Duodenal mucosa (tissue), 2 donors: Measurements from ENCODE around the gene BLTP1.
"Not testable (repeated sequence)": the region's sequence is repeated elsewhere in the genome, so short reads cannot be mapped to it uniquely, and the experiment has no call there.

ENCODE experiments used
- H3K27ac ChIP-seq: one replicate; pipeline ENCODE4 v1.7.0; 2013; ENCODE audit warnings: low read depth, low read length
- H3K27me3 ChIP-seq, 2 donors: one replicate each; pipeline ENCODE4 v1.7.0; 2013; ENCODE audit warnings: low read length in 2 of 2, control low read depth in 1 of 2; ENCODE audit not compliant: insufficient read depth in 2 of 2, control insufficient read depth in 1 of 2
- H3K36me3 ChIP-seq, 2 donors: one replicate each; pipeline ENCODE4 v1.7.0; 2013; ENCODE audit warnings: low read length in 2 of 2, control low read depth in 1 of 2; ENCODE audit not compliant: insufficient read depth in 2 of 2, control insufficient read depth in 1 of 2
- H3K4me1 ChIP-seq, 2 donors: one replicate each; pipeline ENCODE4 v1.7.0; 2013; ENCODE audit warnings: low read length in 2 of 2, control low read depth in 1 of 2; ENCODE audit not compliant: insufficient read depth in 2 of 2, control insufficient read depth in 1 of 2
- H3K4me3 ChIP-seq, 2 donors: one replicate each; pipeline ENCODE4 v1.7.0; 2013; ENCODE audit warnings: low read length in 2 of 2, low read depth in 1 of 2
- H3K9ac ChIP-seq, 2 donors: one replicate each; pipeline ENCODE4 v1.7.0; 2013; ENCODE audit warnings: low read length in 2 of 2, low read depth in 1 of 2
- H3K9me3 ChIP-seq, 2 donors: one replicate each; pipeline ENCODE4 v1.7.0; 2013; ENCODE audit warnings: low read length in 2 of 2, control low read depth in 1 of 2; ENCODE audit not compliant: control insufficient read depth in 1 of 2

The BLTP1 gene, protein sequence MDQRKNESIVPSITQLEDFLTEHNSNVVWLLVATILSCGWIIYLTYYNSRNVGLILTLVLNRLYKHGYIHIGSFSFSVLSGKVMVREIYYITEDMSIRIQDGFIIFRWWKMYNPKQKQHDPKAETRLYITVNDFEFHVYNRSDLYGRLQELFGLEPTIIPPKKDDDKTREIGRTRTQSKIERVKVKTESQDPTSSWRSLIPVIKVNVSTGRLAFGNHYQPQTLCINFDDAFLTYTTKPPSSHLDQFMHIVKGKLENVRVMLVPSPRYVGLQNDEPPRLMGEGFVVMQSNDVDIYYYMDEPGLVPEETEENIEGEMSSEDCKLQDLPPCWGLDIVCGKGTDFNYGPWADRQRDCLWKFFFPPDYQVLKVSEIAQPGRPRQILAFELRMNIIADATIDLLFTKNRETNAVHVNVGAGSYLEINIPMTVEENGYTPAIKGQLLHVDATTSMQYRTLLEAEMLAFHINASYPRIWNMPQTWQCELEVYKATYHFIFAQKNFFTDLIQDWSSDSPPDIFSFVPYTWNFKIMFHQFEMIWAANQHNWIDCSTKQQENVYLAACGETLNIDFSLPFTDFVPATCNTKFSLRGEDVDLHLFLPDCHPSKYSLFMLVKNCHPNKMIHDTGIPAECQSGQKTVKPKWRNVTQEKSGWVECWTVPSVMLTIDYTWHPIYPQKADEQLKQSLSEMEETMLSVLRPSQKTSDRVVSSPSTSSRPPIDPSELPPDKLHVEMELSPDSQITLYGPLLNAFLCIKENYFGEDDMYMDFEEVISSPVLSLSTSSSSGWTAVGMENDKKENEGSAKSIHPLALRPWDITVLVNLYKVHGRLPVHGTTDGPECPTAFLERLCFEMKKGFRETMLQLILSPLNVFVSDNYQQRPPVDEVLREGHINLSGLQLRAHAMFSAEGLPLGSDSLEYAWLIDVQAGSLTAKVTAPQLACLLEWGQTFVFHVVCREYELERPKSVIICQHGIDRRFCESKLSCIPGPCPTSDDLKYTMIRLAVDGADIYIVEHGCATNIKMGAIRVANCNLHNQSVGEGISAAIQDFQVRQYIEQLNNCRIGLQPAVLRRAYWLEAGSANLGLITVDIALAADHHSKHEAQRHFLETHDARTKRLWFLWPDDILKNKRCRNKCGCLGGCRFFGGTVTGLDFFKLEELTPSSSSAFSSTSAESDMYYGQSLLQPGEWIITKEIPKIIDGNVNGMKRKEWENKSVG (N-terminal part only)

DNA sequence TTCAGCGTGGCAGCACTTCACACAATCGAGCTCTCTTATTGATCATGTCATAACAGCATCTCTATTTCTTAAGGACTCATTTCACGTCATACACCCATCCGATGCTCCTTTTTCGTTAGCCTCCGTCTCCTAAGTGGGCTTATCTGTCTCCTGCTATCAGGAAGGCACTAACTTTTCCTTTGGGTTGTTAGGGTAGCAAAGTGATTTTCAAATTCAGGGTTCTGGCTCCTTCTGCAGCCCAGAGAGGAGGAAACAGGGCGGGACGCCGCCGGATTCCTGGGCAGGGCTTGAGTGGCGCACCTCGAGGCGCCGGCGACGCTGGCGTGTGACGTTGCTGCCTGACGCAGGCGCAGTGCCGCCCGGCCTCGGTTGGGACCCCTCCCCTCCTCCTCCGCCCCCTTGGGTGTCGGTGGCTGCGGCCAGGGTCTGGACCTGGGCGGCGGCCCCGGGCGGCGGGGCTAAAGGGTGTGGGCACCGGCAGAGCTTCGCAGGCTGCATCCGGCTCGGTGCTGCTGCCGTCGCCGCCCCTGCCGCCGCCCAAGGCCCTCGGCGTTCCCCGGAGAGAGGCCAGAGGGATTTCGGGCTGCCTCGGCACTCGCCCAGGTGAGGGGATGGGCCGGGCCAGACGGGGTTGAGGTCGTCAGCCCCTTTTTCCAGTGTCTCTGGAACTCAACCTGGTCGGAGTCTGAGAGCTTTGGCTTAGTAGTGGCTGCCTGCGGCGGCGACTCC is at the start of gene BLTP1:
BLTP1 (plus strand) TSS at position 350 of the 729 bp plus-strand sequence. CDS start 18,317 bp downstream, outside the sequence.
- H3K27ac ChIP-seq, result peak within 1 kb of the TSS; percentile 91
- peaks cover 16 to 20% of the 10 kb centered on the region in 2 donors for H3K4me1 ChIP-seq
- H3K36me3 ChIP-seq, result peaks cover 0 to 9% of the 10 kb centered on the region in 2 donors
- H3K27me3 ChIP-seq, result no peaks in the 10 kb centered on the region
- no peaks in the 10 kb centered on the region for H3K9me3 ChIP-seq
- H3K9ac ChIP-seq, result peak within 1 kb of the TSS; percentile 87 to 94
- peak within 1 kb of the TSS; percentile 88 to 97 for H3K4me3 ChIP-seq

DNA sequence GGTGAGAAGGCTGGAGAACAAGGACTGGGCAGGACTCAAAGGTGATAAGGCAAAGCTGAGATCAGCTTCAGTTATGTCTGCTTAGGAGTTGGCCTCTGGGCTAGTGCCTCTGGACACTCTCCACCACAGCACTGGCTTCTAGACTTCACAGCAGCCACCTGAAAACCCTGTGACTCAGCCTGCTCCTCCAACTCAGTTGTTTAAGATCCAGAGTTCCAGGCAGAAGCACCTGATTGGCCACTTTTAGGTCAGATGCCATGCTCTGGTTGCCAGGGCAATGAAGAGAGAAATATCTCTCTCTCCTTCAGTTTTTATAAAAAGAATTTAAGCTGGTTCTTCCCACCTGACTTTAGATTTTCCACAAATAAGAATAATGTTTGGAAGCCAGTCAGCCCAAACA is 47.9 kb upstream of the BLTP1 start:
- H3K4me1 ChIP-seq, result no peaks in the 10 kb centered on the region
- no peaks in the 10 kb centered on the region for H3K36me3 ChIP-seq
- no peaks in the 10 kb centered on the region for H3K9me3 ChIP-seq
- no peak overlapping the region for H3K9ac ChIP-seq
- no peak overlapping the region for H3K4me3 ChIP-seq
- H3K27me3 ChIP-seq, result no peaks in the 10 kb centered on the region
- H3K27ac ChIP-seq, result no peak overlapping the region

DNA sequence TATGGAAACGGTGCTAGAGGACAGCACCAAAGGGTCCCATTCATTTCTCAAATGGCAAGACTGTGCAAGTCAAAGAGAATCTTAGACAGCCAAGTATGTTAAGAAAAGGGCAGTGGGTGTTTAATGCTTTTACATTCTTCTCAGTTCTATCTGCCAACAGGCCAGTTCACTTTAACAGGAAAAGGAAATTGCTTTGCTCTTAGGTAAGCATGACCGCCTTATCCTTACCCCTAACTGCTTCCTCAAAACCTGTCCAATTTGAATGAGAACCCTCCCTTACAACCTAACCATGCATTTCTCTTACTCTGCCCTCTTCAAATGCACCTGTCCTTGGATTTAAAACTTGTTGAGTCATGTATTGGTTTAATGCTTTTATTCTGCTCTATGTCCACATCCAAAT is 44.5 kb upstream of the BLTP1 start:
- no peaks in the 10 kb centered on the region for H3K9me3 ChIP-seq
- no peaks in the 10 kb centered on the region for H3K36me3 ChIP-seq
- H3K4me1 ChIP-seq, result no peaks in the 10 kb centered on the region
- no peak overlapping the region for H3K4me3 ChIP-seq
- no peak overlapping the region for H3K27ac ChIP-seq
- H3K27me3 ChIP-seq, result no peaks in the 10 kb centered on the region
- no peak overlapping the region for H3K9ac ChIP-seq

DNA sequence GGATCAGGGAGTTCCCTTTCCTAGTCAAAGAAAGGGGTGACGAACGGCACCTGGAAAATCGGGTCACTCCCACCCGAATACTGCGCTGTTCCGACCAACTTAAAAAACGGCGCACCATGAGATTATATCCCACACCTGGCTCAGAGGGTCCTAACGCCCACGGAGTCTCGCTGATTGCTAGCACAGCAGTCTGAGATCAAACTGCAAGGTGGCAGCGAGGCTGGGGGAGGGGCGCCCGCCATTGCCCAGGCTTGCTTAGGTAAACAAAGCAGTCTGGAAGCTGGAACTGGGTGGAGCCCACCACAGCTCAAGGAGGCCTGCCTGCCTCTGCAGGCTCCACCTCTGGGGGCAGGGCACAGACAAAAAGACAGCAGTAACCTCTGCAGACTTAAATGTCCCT is 41.8 kb upstream of the BLTP1 start:
- not testable (repeated sequence) for H3K27me3 ChIP-seq, H3K4me1 ChIP-seq, H3K9me3 ChIP-seq, H3K27ac ChIP-seq, H3K9ac ChIP-seq, H3K4me3 ChIP-seq, H3K36me3 ChIP-seq

DNA sequence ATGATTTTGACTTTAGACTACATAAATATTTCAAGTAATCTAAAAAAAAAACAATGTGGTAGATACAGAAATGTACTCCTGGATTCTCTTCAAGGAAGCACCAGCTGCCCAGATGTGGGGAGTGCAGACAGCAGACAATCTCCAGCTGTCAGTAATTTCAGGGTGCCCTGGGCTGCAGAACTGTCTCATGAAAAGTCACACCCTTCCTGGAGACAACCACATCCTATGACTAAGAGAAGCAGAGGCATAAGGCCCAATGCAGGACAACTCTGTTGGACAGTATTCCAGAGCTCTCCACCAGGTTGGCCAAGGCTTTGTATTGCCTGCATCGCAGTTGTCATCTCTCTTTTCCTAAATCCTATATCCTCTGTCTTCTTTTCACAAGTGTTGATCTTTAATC is 34.4 kb upstream of the BLTP1 start:
- H3K9ac ChIP-seq, result no peak overlapping the region
- no peaks in the 10 kb centered on the region for H3K9me3 ChIP-seq
- H3K27me3 ChIP-seq, result no peaks in the 10 kb centered on the region
- no peak overlapping the region for H3K4me3 ChIP-seq
- H3K4me1 ChIP-seq, result no peaks in the 10 kb centered on the region
- no peak overlapping the region for H3K27ac ChIP-seq
- H3K36me3 ChIP-seq, result no peaks in the 10 kb centered on the region

DNA sequence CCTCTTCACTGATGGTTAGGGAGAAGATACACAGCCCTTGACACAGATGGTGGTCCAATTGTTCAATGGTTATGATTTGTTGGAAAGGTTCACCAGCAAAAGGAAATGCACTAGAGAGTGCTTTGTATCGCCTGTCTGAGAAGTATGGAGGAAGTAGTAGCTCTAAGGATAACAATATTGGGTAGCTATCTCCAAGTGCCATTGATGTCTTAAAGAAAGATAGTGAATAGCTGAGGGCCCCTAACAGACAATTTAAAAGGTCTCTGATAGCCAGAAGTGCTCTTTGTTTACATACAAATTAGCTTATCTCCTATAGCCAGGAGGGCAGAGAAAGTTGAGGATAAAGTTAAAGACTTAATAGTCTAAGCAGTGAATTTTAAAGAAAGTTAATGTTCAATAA is 33.9 kb upstream of the BLTP1 start:
- Histone ChIP-seq H3K9ac (no peak overlapping the region), H3K4me3 (no peak overlapping the region), H3K9me3 (no peaks in the 10 kb centered on the region), H3K36me3 (no peaks in the 10 kb centered on the region), H3K4me1 (no peaks in the 10 kb centered on the region), H3K27ac (no peak overlapping the region), H3K27me3 (no peaks in the 10 kb centered on the region)

DNA sequence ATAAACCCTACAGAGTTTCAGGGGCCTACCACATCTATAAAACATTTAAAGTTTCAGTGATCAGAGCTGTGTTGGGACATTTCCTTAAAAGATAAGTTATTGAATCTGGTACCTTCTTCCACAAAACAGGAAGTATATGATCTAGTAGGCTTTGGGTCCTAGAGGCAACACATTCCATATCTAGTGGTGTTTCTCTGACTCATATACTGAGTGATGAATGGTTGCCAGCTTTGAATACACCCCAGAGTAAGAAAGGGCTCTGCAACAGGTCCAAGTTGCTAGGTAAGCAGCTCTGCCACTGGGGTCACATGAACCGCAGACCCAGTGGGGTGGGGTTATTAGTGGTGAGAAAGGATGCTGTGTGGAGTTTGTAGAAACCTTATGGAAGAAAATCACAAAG is 32.4 kb upstream of the BLTP1 start:
- Histone ChIP-seq H3K4me3 (no peak overlapping the region), H3K27me3 (no peaks in the 10 kb centered on the region), H3K9me3 (no peaks in the 10 kb centered on the region), H3K9ac (no peak overlapping the region), H3K36me3 (no peaks in the 10 kb centered on the region), H3K4me1 (no peaks in the 10 kb centered on the region), H3K27ac (no peak overlapping the region)

DNA sequence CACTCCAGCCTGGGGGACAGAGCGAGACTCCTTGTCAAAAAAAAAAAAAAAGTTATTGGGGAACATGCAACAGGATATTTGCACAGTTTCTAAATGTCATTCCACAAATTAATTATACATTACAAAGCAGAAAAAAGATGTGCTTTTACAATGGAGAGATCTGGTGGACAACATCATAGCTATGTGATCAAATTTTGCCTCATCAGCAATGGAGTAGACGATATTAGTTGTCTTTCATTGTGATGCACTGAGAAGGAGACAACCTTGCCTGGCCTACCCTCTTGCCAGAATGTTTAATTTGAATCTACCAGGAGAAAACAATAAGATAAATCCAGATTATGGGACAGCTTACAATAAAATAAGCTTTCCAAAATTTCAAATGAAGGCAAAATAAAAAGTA is 30.5 kb upstream of the BLTP1 start:
- Histone ChIP-seq H3K36me3 (no peaks in the 10 kb centered on the region), H3K4me3 (no peak overlapping the region), H3K27me3 (no peaks in the 10 kb centered on the region), H3K27ac (no peak overlapping the region), H3K4me1 (no peaks in the 10 kb centered on the region), H3K9me3 (no peaks in the 10 kb centered on the region), H3K9ac (no peak overlapping the region)

DNA sequence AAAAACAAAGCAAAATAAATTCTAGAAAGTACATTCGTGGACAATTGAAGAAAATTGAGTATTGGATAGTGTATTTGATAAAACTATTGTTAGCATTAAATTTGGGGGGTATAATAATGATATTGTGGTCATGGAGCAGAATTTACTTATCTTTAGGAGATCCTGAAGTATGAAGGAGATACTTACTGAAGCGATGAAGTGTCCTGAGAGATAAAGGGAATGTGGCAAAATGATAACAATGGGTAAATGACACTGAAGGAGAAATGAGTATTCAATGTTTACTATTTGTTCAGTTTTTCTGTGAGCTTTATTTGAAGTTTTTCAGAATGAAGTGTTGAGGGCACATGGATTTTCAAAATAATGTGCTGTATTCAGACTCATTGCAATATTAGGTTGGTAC is 30.0 kb upstream of the BLTP1 start:
- H3K36me3 ChIP-seq, result no peaks in the 10 kb centered on the region
- no peak overlapping the region for H3K27ac ChIP-seq
- no peaks in the 10 kb centered on the region for H3K4me1 ChIP-seq
- no peaks in the 10 kb centered on the region for H3K27me3 ChIP-seq
- no peak overlapping the region for H3K9ac ChIP-seq
- no peak overlapping the region for H3K4me3 ChIP-seq
- no peaks in the 10 kb centered on the region for H3K9me3 ChIP-seq
